RWPE2 (cell line): ENCODE data around the gene KBTBD7.

Experiments
- ATAC-seq: fragments of 200-7000 bp; cut with Tn5 transposase; 3 replicates; pipeline ENCODE4 v1.9.1; 2021; ENCODE audit warnings: low read depth
- DNase-seq: peaks from one replicate; pipeline ENCODE4 v3.0.0-alpha.2; 2020; ENCODE audit warnings: low spot score
- H3K27ac ChIP-seq: fragments of 450-650 bp; 2 replicates; pipeline ENCODE4 v1.5.1; 2017; ENCODE audit warnings: mild to moderate bottlenecking; ENCODE audit not compliant: poor library complexity, severe bottlenecking
- H3K27me3 ChIP-seq: fragments of 250-450 bp; sonication (Bioruptor Pico); 2 replicates; pipeline ENCODE4 v1.5.1; 2021; ENCODE audit warnings: mild to moderate bottlenecking, moderate library complexity; ENCODE audit not compliant: insufficient read depth, poor library complexity, severe bottlenecking
- H3K36me3 ChIP-seq: fragments of 250-450 bp; sonication (Bioruptor Pico); 2 replicates; pipeline ENCODE4 v1.5.1; 2020; ENCODE audit warnings: low read depth, mild to moderate bottlenecking, moderate library complexity
- H3K4me1 ChIP-seq: fragments of 250-450 bp; sonication (Bioruptor Pico); 2 replicates; pipeline ENCODE4 v1.5.1; 2021; ENCODE audit warnings: mild to moderate bottlenecking, moderate library complexity; ENCODE audit not compliant: insufficient read depth, poor library complexity, severe bottlenecking
- H3K4me3 ChIP-seq: fragments of 250-450 bp; sonication (Bioruptor Pico); 2 replicates; pipeline ENCODE4 v1.5.1; 2021; ENCODE audit warnings: mild to moderate bottlenecking, moderate library complexity; ENCODE audit not compliant: severe bottlenecking
- H3K9me3 ChIP-seq: fragments of 250-450 bp; sonication (Bioruptor Pico); 2 replicates; pipeline ENCODE4 v1.5.1; 2021; ENCODE audit warnings: mild to moderate bottlenecking, moderate library complexity; ENCODE audit not compliant: severe bottlenecking
- CTCF ChIP-seq: fragments of 450-650 bp; IDR thresholded peaks from one replicate; pipeline ENCODE4 v1.5.1; 2017; ENCODE audit warnings: mild to moderate bottlenecking, moderate library complexity; ENCODE audit not compliant: poor library complexity, severe bottlenecking

Gene KBTBD7

GRCh38 chr13:41222259-41222852 is 28.0 kb upstream of the KBTBD7 start:
- ATAC-seq = peak; percentile 67; the same call in 2 of the 3 replicates
- peak; percentile 76 for TF ChIP-seq CTCF
- no peak for DNase-seq

GRCh38 chr13:41220401-41220800 is 26.0 kb upstream of the KBTBD7 start:
- H3K9me3 ChIP-seq = no peaks in the 10 kb centered on the region
- H3K27me3 ChIP-seq = no peaks in the 10 kb centered on the region
- ATAC-seq (no peak), DNase-seq (no peak)
- peaks cover 17% of the 10 kb centered on the region for H3K4me1 ChIP-seq
- peaks cover 7% of the 10 kb centered on the region; the same call in 1 of the 2 replicates for H3K36me3 ChIP-seq
- H3K4me3 ChIP-seq = no peak overlapping the region
- no peak for TF ChIP-seq CTCF
- no peak overlapping the region for H3K27ac ChIP-seq

More at GRCh38 chr13:41222259-41222852, 28.0 kb upstream of the KBTBD7 start:
- Histone ChIP-seq H3K36me3 (no peaks in the 10 kb centered on the region; the same call in 1 of the 2 replicates), H3K4me3 (no peak overlapping the region), H3K27ac (no peak overlapping the region), H3K4me1 (peaks cover 7% of the 10 kb centered on the region), H3K27me3 (no peaks in the 10 kb centered on the region), H3K9me3 (no peaks in the 10 kb centered on the region)

GRCh38 chr13:41216160-41216559 is 21.8 kb upstream of the KBTBD7 start:
- DNase-seq (no peak), ATAC-seq (peak; percentile 79)
- Histone ChIP-seq H3K36me3 (peaks cover 7% of the 10 kb centered on the region; the same call in 1 of the 2 replicates), H3K27me3 (no peaks in the 10 kb centered on the region), H3K4me1 (peaks cover 10% of the 10 kb centered on the region), H3K9me3 (no peaks in the 10 kb centered on the region), H3K4me3 (no peak overlapping the region), H3K27ac (peak overlapping the region; percentile 44)
- TF ChIP-seq CTCF = no peak

GRCh38 chr13:41213919-41214318 is 19.6 kb upstream of the KBTBD7 start:
- TF ChIP-seq CTCF = no peak
- peaks cover 7% of the 10 kb centered on the region; the same call in 1 of the 2 replicates for H3K36me3 ChIP-seq
- peaks cover 10% of the 10 kb centered on the region for H3K4me1 ChIP-seq
- DNase-seq (no peak), ATAC-seq (no peak)
- no peaks in the 10 kb centered on the region for H3K9me3 ChIP-seq
- no peaks in the 10 kb centered on the region for H3K27me3 ChIP-seq
- no peak overlapping the region for H3K4me3 ChIP-seq
- no peak overlapping the region for H3K27ac ChIP-seq

GRCh38 chr13:41213316-41213715 is 18.9 kb upstream of the KBTBD7 start:
- Histone ChIP-seq H3K9me3 (no peaks in the 10 kb centered on the region), H3K4me1 (peaks cover 10% of the 10 kb centered on the region), H3K27me3 (no peaks in the 10 kb centered on the region), H3K36me3 (peaks cover 7% of the 10 kb centered on the region; the same call in 1 of the 2 replicates), H3K4me3 (no peak overlapping the region), H3K27ac (no peak overlapping the region)
- no peak for ATAC-seq
- DNase-seq = no peak
- TF ChIP-seq CTCF = no peak
